MCF 10A (cell line): Measurements from ENCODE around the gene SLF2. TPM values are rescaled to one million over a fixed set of nuclear protein-coding genes. Genes with fewer than 3 reads are reported as not detected.
A peak's percentile ranks its signal among the peaks of the same experiment; 100 is the strongest.

ENCODE experiments used
- BruUV-seq: library from RNA; stranded (reverse); fragments of 400-500 nt; replicated peaks from 2 replicates; lab custom pipeline; 2021; lab: Mats Ljungman, UMichigan
- CTCF ChIA-PET: fragments of 300-600 bp; sonication (Branson Sonifier 250); formaldehyde crosslinking; extraction: SDS; loops from one replicate; lab custom pipeline; 2021; ENCODE audit warnings: antibody characterized with exemption, inconsistent platforms; lab: Yijun Ruan, JAX
- POLR2A ChIA-PET: fragments of 300-600, 350-650 bp; sonication (Branson Sonifier 250); formaldehyde crosslinking; extraction: SDS; loops from one replicate; lab custom pipeline; 2020; ENCODE audit warnings: antibody characterized with exemption, inconsistent platforms; lab: Yijun Ruan, JAX
- DNase-seq: peaks from one replicate; pipeline ENCODE4 v3.0.0-alpha.2; 2018; ENCODE audit not compliant: unreplicated experiment
- H3K27ac Mint-ChIP-seq: one replicate; pipeline ENCODE4 v1.8.0; 2022; ENCODE audit warnings: mild to moderate bottlenecking, low read depth, mixed read lengths; ENCODE audit not compliant: unreplicated experiment
- H3K27me3 Mint-ChIP-seq: one replicate; pipeline ENCODE4 v1.8.0; 2022; ENCODE audit warnings: mixed read lengths; ENCODE audit not compliant: insufficient read depth, unreplicated experiment
- H3K36me3 Mint-ChIP-seq: one replicate; pipeline ENCODE4 v1.8.0; 2022; ENCODE audit warnings: mild to moderate bottlenecking, moderate library complexity, mixed read lengths; ENCODE audit not compliant: insufficient read depth, unreplicated experiment
- H3K4me1 Mint-ChIP-seq: one replicate; pipeline ENCODE4 v1.8.0; 2022; ENCODE audit warnings: mixed read lengths; ENCODE audit not compliant: insufficient read depth, unreplicated experiment
- H3K4me3 Mint-ChIP-seq: one replicate; pipeline ENCODE4 v1.8.0; 2022; ENCODE audit warnings: mild to moderate bottlenecking, moderate library complexity, mixed read lengths; ENCODE audit not compliant: unreplicated experiment
- H3K9me3 Mint-ChIP-seq: one replicate; pipeline ENCODE4 v1.8.0; 2022; ENCODE audit warnings: mixed read lengths; ENCODE audit not compliant: unreplicated experiment
- intact Hi-C: fragments of 100-400 bp; cut with micrococcal nuclease; formaldehyde crosslinking; loops from 2 replicates; pipeline ENCODE4 v1.14.1; 2022
- total RNA-seq: library from RNA; stranded (reverse); gene quantifications from 2 replicates; pipeline ENCODE4 v1.2.3, GENCODE V29; 2022
- TF ChIP-seq, protein P1 (sequence below): fragments of 200-600 bp; IDR thresholded peaks from one replicate; pipeline ENCODE4 v1.8.0; 2022; ENCODE audit warnings: antibody characterized with exemption, mild to moderate bottlenecking; ENCODE audit not compliant: unreplicated experiment

SLF2 gene
- total RNA-seq, 1 experiment from 2014 or later, result 27.0 TPM

DNA sequence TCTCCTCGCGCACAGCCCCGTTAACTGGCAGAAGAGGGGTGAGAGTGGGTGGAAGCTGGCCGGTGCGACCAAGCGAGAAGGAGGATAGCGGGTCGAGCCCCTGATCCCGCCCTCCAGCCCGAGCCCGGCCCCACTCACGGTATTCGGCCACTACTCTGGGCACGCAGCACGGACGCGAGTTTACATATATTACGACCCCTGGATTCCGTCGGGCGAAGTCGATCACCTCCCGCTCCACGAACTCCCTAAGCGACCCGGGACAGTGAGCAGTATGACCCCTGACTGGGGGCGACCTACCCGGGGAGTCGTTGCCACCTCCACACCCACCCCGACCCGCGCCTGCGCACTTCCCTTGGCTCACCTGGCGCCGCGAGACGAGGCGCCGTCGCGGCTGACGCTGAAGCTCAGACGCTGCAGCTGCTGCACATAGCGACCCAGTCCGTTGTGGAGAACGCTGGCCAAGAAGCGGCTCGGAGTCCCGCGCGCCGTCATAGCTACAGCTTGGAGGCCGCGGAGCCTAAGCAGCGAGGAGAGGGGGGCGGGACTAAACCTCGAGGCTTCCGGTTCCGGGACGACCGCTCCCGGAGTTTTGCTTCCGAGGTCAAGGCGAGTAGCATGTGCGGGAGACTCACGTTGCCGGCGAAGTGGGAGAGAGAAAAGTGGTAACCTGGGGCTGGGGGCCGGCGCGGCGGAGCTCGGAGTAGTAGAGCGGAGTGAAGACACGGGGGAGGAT is 74.4 kb downstream of the SLF2 start, which contains the start of the genes MRPL43 and TWNK:
Gene MRPL43 (minus strand): TSS at position 546 of the 733 bp plus-strand sequence. CDS start 54 bp downstream, at position 492.
Gene TWNK (plus strand): TSS at position 592 of the 733 bp plus-strand sequence. CDS start 668 bp downstream, outside the sequence.
- Mint-ChIP-seq H3K27me3 (no peaks in the 10 kb centered on the region), H3K4me1 (peaks cover 15% of the 10 kb centered on the region), H3K36me3 (peaks cover 38% of the 10 kb centered on the region), H3K27ac (peak within 1 kb of the TSS; percentile 80), H3K9me3 (no peaks in the 10 kb centered on the region), H3K4me3 (peak within 1 kb of the TSS; percentile 85)
- no TSS peak for BruUV-seq
- TF ChIP-seq, protein P1, sequence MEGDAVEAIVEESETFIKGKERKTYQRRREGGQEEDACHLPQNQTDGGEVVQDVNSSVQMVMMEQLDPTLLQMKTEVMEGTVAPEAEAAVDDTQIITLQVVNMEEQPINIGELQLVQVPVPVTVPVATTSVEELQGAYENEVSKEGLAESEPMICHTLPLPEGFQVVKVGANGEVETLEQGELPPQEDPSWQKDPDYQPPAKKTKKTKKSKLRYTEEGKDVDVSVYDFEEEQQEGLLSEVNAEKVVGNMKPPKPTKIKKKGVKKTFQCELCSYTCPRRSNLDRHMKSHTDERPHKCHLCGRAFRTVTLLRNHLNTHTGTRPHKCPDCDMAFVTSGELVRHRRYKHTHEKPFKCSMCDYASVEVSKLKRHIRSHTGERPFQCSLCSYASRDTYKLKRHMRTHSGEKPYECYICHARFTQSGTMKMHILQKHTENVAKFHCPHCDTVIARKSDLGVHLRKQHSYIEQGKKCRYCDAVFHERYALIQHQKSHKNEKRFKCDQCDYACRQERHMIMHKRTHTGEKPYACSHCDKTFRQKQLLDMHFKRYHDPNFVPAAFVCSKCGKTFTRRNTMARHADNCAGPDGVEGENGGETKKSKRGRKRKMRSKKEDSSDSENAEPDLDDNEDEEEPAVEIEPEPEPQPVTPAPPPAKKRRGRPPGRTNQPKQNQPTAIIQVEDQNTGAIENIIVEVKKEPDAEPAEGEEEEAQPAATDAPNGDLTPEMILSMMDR, result no peak
- peak; percentile 81 for DNase-seq
- ChIA-PET POLR2A (interaction anchor here (0.6 to 5.0 kb wide), 10 partner anchors 11 to 920 kb away, joined by 3 to 54 read pairs (median 4); partner anchors contain the start of gene LZTS2), CTCF (interaction anchor here (0.6 to 3.8 kb wide), 7 partner anchors 10 to 1017 kb away, joined by 3 to 32 read pairs (median 4); no protein-coding TSS in a partner anchor)
- intact Hi-C loops, result no loop called here

- TF ChIP-seq, protein P1, result no peak
- Mint-ChIP-seq H3K4me3 (peak overlapping the region; percentile 85), H3K36me3 (peaks cover 36% of the 10 kb centered on the region), H3K9me3 (no peaks in the 10 kb centered on the region), H3K27ac (peak overlapping the region; percentile 80), H3K27me3 (no peaks in the 10 kb centered on the region), H3K4me1 (peaks cover 15% of the 10 kb centered on the region)
- TSS peak; percentile 61 for BruUV-seq
- no peak for DNase-seq
- intact Hi-C loops, result no loop called here
- POLR2A ChIA-PET, result interaction anchor here (0.7 to 5.0 kb wide), 11 partner anchors 10 to 76 kb away, joined by 3 to 54 read pairs (median 4); partner anchors contain the start of gene LZTS2
- CTCF ChIA-PET, result interaction anchor here (0.6 to 3.8 kb wide), 5 partner anchors 10 to 651 kb away, joined by 3 to 32 read pairs (median 5); no protein-coding TSS in a partner anchor
Observed at GRCh38 chr10:100987685-100988049, 74.9 kb downstream of the SLF2 start.

DNA sequence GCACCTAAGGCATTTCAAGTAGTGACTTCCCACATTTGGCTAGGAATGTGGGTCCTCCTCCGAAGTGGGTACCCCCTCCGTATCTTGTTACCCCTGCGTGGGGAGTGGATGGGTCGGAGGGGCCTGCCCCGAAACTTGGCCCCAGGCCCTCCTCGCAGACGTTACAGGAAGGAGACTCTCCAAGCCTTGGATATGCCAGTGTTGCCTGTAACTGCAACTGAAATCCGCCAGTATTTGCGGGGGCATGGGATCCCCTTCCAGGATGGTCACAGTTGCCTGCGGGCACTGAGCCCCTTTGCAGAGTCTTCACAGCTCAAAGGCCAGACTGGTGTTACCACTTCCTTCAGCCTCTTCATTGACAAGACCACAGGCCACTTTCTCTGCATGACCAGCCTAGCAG is 75.4 kb downstream of the SLF2 start:
- H3K27ac Mint-ChIP-seq, result peak overlapping the region; percentile 80
- POLR2A ChIA-PET, result interaction anchor here (0.5 to 5.0 kb wide), 9 partner anchors 10 to 78 kb away, joined by 3 to 54 read pairs (median 4); partner anchors contain the start of genes LZTS2, PDZD7 and SFXN3

More for the DNA sequence above, 75.4 kb downstream of the SLF2 start:
- H3K36me3 Mint-ChIP-seq, result peaks cover 36% of the 10 kb centered on the region
- CTCF ChIA-PET, result interaction anchor here (0.6 to 12.3 kb wide), 4 partner anchors 9 to 598 kb away, joined by 3 to 199 read pairs (median 18); no protein-coding TSS in a partner anchor
- BruUV-seq, result no TSS peak
- no peaks in the 10 kb centered on the region for H3K9me3 Mint-ChIP-seq
- peak overlapping the region; percentile 85 for H3K4me3 Mint-ChIP-seq
- peaks cover 15% of the 10 kb centered on the region for H3K4me1 Mint-ChIP-seq
- intact Hi-C loops, result no loop called here
- DNase-seq, result no peak
- TF ChIP-seq, protein P1, result no peak
- H3K27me3 Mint-ChIP-seq, result no peaks in the 10 kb centered on the region
